ENCODE results near the gene CCDC154. TPM values are rescaled to one million over a fixed set of nuclear protein-coding genes. Genes with fewer than 3 reads are reported as not detected.
A peak's percentile ranks its signal among the peaks of the same experiment; 100 is the strongest.

CCDC154 gene
- total RNA-seq, 3 donors from 2014 or later, result 0.48 to 1.2 (median 0.98) TPM

GRCh38 chr16:1431497-1432270 is 12.7 kb downstream of the CCDC154 start:
- TF ChIP-seq POLR2AphosphoS5 (IDR thresholded peaks at IDR 0.05) (no peak), POLR2A (IDR thresholded peaks at IDR 0.05) (no peak), CTCF (IDR thresholded peaks at IDR 0.05) (no peak)

GRCh38 chr16:1430759-1431496 is 13.4 kb downstream of the CCDC154 start, which contains the start of gene PERCC1:
Gene PERCC1, plus strand, starts transcription at chr16:1431078. Its CDS starts 1,516 bp downstream, at chr16:1432594.
- peak in 1 of 2 donors; percentile 79 for DNase-seq (ENCODE audit: low spot score in 2 of 2)
- no peaks in the 10 kb centered on the region for H3K4me1 ChIP-seq
- H3K27ac ChIP-seq, result no peak within 1 kb of the TSS
- intact Hi-C loops (cut with DNase I; ENCODE audit: low total_unique reads), result no loop called here
- H3K4me3 ChIP-seq, result no peak within 1 kb of the TSS
- TF ChIP-seq CTCF (IDR thresholded peaks at IDR 0.05) (peak in 2 of 3 donors; percentile 17 to 45), POLR2AphosphoS5 (IDR thresholded peaks at IDR 0.05) (no peak)
- H3K9me3 ChIP-seq, result no peaks in the 10 kb centered on the region
- H3K27me3 ChIP-seq, result no peaks in the 10 kb centered on the region
- H3K36me3 ChIP-seq, result no peaks in the 10 kb centered on the region

More at GRCh38 chr16:1431497-1432270, 12.7 kb downstream of the CCDC154 start:
- H3K9me3 ChIP-seq, result no peaks in the 10 kb centered on the region
- DNase-seq (ENCODE audit: low spot score in 2 of 2), result no peak
- no peak overlapping the region for H3K27ac ChIP-seq
- H3K4me3 ChIP-seq, result no peak overlapping the region
- no peaks in the 10 kb centered on the region for H3K36me3 ChIP-seq
- H3K4me1 ChIP-seq, result no peaks in the 10 kb centered on the region
- intact Hi-C loops (cut with DNase I; ENCODE audit: low total_unique reads), result no loop called here
- H3K27me3 ChIP-seq, result no peaks in the 10 kb centered on the region

GRCh38 chr16:1430214-1430758 is 14.1 kb downstream of the CCDC154 start:
- no peak for DNase-seq (ENCODE audit: low spot score in 2 of 2)
- Histone ChIP-seq H3K27ac (no peak overlapping the region), H3K27me3 (no peaks in the 10 kb centered on the region), H3K4me1 (no peaks in the 10 kb centered on the region), H3K9me3 (no peaks in the 10 kb centered on the region), H3K4me3 (no peak overlapping the region), H3K36me3 (no peaks in the 10 kb centered on the region)
- intact Hi-C loops (cut with DNase I; ENCODE audit: low total_unique reads), result no loop called here
- TF ChIP-seq CTCF (IDR thresholded peaks at IDR 0.05) (no peak), POLR2AphosphoS5 (IDR thresholded peaks at IDR 0.05) (no peak), POLR2A (IDR thresholded peaks at IDR 0.05) (no peak)

- Histone ChIP-seq H3K4me3 (no peak overlapping the region), H3K27me3 (no peaks in the 10 kb centered on the region), H3K27ac (no peak overlapping the region), H3K9me3 (no peaks in the 10 kb centered on the region), H3K4me1 (no peaks in the 10 kb centered on the region), H3K36me3 (no peaks in the 10 kb centered on the region)
- DNase-seq (ENCODE audit: low spot score in 2 of 2), result no peak
- TF ChIP-seq CTCF (IDR thresholded peaks at IDR 0.05) (no peak), POLR2A (IDR thresholded peaks at IDR 0.05) (no peak), POLR2AphosphoS5 (IDR thresholded peaks at IDR 0.05) (no peak)
- intact Hi-C loops (cut with DNase I; ENCODE audit: low total_unique reads), result no loop called here
These were observed 14.7 kb downstream of the CCDC154 start for GRCh38 chr16:1429631-1430030.

GRCh38 chr16:1429012-1429411 is 15.3 kb downstream of the CCDC154 start:
- H3K4me1 ChIP-seq, result no peaks in the 10 kb centered on the region
- intact Hi-C loops (cut with DNase I; ENCODE audit: low total_unique reads), result no loop called here
- no peaks in the 10 kb centered on the region for H3K9me3 ChIP-seq
- no peak for TF ChIP-seq CTCF (IDR thresholded peaks at IDR 0.05)
- TF ChIP-seq POLR2A (IDR thresholded peaks at IDR 0.05), result no peak
- no peak for TF ChIP-seq POLR2AphosphoS5 (IDR thresholded peaks at IDR 0.05)
- no peaks in the 10 kb centered on the region for H3K27me3 ChIP-seq
- peak overlapping the region in 1 of 2 donors; percentile 52 for H3K27ac ChIP-seq
- no peaks in the 10 kb centered on the region for H3K36me3 ChIP-seq
- no peak for DNase-seq (ENCODE audit: low spot score in 2 of 2)
- H3K4me3 ChIP-seq, result peak overlapping the region in 1 of 3 donors; percentile 68
